HL-60 (cell line): ENCODE results near the gene AREG.

Source experiments
- DNase-seq, 2 experiments: peaks; one replicate each; pipeline ENCODE4 v3.0.0-alpha.2; 2010 to 2020; ENCODE audit warnings: low read depth in 1 of 2, low spot score in 1 of 2
- H3K27ac ChIP-seq: fragments of 250-450 bp; sonication (Bioruptor Pico); replicated peaks from 2 replicates; pipeline ENCODE4 v1.5.1; 2020; ENCODE audit warnings: mild to moderate bottlenecking, moderate library complexity
- H3K27me3 ChIP-seq: fragments of 250-450 bp; sonication (Bioruptor Pico); 2 replicates; pipeline ENCODE4 v1.5.1; 2021; ENCODE audit warnings: mild to moderate bottlenecking, moderate library complexity; ENCODE audit not compliant: insufficient read depth, poor library complexity, severe bottlenecking
- H3K4me3 ChIP-seq: replicated peaks from 2 replicates; pipeline ENCODE4 v1.5.1; 2011; ENCODE audit warnings: mild to moderate bottlenecking, control low read depth, low read length; ENCODE audit not compliant: insufficient read depth
- GABPA ChIP-seq: IDR thresholded peaks from 2 replicates; pipeline ENCODE4 v1.6.1; 2012; ENCODE audit warnings: low read depth
- POLR2AphosphoS5 ChIP-seq: IDR thresholded peaks from 2 replicates; pipeline ENCODE4 v1.6.1; 2012; ENCODE audit warnings: low read depth
- SPI1 ChIP-seq: IDR thresholded peaks from 2 replicates; pipeline ENCODE4 v1.6.1; 2012; ENCODE audit warnings: low read depth, mild to moderate bottlenecking, borderline replicate concordance
- TF ChIP-seq, protein P1 (sequence below): IDR thresholded peaks from one replicate; pipeline ENCODE4 v1.5.1; 2011; ENCODE audit warnings: low read length, control low read depth, inconsistent platforms; ENCODE audit not compliant: insufficient read depth
- TF ChIP-seq, protein P2 (sequence below): IDR thresholded peaks from 2 replicates; pipeline ENCODE4 v1.6.1; 2012; ENCODE audit warnings: low read depth; ENCODE audit not compliant: insufficient replicate concordance

Gene AREG

DNA sequence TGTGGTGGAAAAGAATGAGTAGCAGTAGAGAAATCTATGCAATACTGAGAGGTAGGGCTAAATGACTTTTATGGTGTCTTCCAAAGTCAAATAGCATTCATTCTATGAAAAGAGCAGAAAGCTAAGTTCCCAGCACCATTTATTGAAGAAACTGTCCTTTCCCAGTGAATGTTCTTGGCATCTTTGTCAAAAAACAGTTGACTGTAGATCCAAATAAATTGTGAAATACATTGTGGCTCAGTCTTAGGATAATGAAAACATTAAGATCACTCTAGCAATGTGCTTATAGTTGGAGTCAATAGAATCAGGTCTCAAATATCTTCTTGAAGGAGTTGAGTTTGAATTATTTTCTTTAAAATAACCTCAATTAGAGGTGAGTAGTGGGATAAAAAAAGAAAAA, 19.4 kb downstream of the AREG start:
- DNase-seq = no peak
- TF ChIP-seq GABPA (no peak), POLR2AphosphoS5 (no peak), SPI1 (no peak)
- TF ChIP-seq, protein P1, sequence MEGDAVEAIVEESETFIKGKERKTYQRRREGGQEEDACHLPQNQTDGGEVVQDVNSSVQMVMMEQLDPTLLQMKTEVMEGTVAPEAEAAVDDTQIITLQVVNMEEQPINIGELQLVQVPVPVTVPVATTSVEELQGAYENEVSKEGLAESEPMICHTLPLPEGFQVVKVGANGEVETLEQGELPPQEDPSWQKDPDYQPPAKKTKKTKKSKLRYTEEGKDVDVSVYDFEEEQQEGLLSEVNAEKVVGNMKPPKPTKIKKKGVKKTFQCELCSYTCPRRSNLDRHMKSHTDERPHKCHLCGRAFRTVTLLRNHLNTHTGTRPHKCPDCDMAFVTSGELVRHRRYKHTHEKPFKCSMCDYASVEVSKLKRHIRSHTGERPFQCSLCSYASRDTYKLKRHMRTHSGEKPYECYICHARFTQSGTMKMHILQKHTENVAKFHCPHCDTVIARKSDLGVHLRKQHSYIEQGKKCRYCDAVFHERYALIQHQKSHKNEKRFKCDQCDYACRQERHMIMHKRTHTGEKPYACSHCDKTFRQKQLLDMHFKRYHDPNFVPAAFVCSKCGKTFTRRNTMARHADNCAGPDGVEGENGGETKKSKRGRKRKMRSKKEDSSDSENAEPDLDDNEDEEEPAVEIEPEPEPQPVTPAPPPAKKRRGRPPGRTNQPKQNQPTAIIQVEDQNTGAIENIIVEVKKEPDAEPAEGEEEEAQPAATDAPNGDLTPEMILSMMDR = no peak
- TF ChIP-seq, protein P2, sequence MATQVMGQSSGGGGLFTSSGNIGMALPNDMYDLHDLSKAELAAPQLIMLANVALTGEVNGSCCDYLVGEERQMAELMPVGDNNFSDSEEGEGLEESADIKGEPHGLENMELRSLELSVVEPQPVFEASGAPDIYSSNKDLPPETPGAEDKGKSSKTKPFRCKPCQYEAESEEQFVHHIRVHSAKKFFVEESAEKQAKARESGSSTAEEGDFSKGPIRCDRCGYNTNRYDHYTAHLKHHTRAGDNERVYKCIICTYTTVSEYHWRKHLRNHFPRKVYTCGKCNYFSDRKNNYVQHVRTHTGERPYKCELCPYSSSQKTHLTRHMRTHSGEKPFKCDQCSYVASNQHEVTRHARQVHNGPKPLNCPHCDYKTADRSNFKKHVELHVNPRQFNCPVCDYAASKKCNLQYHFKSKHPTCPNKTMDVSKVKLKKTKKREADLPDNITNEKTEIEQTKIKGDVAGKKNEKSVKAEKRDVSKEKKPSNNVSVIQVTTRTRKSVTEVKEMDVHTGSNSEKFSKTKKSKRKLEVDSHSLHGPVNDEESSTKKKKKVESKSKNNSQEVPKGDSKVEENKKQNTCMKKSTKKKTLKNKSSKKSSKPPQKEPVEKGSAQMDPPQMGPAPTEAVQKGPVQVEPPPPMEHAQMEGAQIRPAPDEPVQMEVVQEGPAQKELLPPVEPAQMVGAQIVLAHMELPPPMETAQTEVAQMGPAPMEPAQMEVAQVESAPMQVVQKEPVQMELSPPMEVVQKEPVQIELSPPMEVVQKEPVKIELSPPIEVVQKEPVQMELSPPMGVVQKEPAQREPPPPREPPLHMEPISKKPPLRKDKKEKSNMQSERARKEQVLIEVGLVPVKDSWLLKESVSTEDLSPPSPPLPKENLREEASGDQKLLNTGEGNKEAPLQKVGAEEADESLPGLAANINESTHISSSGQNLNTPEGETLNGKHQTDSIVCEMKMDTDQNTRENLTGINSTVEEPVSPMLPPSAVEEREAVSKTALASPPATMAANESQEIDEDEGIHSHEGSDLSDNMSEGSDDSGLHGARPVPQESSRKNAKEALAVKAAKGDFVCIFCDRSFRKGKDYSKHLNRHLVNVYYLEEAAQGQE = no peak
- H3K4me3 ChIP-seq = no peak overlapping the region
- H3K27ac ChIP-seq = no peak overlapping the region
- no peaks in the 10 kb centered on the region for H3K27me3 ChIP-seq

DNA sequence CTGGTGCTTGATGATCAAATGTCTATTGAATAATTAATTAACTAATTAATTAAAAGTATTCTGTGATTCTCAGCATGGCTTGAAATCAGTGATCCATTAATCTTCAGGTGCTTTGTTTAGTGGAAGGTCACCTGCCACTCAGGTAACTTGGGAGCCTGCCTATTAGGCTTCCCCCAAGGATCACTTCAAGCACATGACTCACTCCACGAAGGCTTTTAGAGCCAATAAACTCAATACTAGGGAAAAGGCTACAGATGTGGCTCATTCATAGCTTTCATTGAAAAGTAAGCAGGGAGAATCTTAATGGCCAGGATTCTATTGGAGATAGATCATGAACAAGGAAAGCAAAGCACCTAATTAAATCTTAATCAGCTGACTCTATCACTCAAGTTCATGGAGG, 21.3 kb downstream of the AREG start:
- no peaks in the 10 kb centered on the region for H3K27me3 ChIP-seq
- no peak overlapping the region for H3K27ac ChIP-seq
- no peak for DNase-seq
- H3K4me3 ChIP-seq = no peak overlapping the region
- TF ChIP-seq SPI1 (no peak), POLR2AphosphoS5 (no peak), GABPA (no peak)
- TF ChIP-seq, protein P2 = no peak
- TF ChIP-seq, protein P1 = no peak

GRCh38 chr4:74471264-74471663, 26.3 kb downstream of the AREG start:
- Histone ChIP-seq H3K27ac (no peak overlapping the region), H3K27me3 (no peaks in the 10 kb centered on the region), H3K4me3 (no peak overlapping the region)
- TF ChIP-seq SPI1 (no peak), POLR2AphosphoS5 (no peak), GABPA (no peak)
- TF ChIP-seq, protein P2 = no peak
- TF ChIP-seq, protein P1 = no peak
- DNase-seq = no peak
